Neuronal stem cell (in vitro differentiated cells): ENCODE results near the gene RARB.

ENCODE experiments used
- DNase-seq: peaks from one replicate; pipeline ENCODE4 v3.0.0-alpha.2; 2013; ENCODE audit warnings: low spot score
- H2AFZ ChIP-seq: one replicate; pipeline ENCODE4 v1.6.1; 2013; ENCODE audit warnings: mild to moderate bottlenecking, low read length, inconsistent platforms
- H2AK5ac ChIP-seq: 2 replicates; pipeline ENCODE4 v1.6.1; 2013; ENCODE audit warnings: low read depth, mild to moderate bottlenecking, inconsistent platforms, low read length, moderate library complexity, mixed read lengths
- H2BK120ac ChIP-seq: 2 replicates; pipeline ENCODE4 v1.6.1; 2013; ENCODE audit warnings: low read depth, mild to moderate bottlenecking, inconsistent platforms, low read length, moderate library complexity, mixed read lengths
- H2BK12ac ChIP-seq: one replicate; pipeline ENCODE4 v1.6.1; 2013; ENCODE audit warnings: low read length, inconsistent platforms
- H2BK15ac ChIP-seq: 2 replicates; pipeline ENCODE4 v1.6.1; 2013; ENCODE audit warnings: mild to moderate bottlenecking, low read length, inconsistent platforms, mixed read lengths
- H2BK5ac ChIP-seq: one replicate; pipeline ENCODE4 v1.6.1; 2013; ENCODE audit warnings: inconsistent platforms, mild to moderate bottlenecking, low read length, moderate library complexity
- H3K14ac ChIP-seq: one replicate; pipeline ENCODE4 v1.6.1; 2013; ENCODE audit warnings: low read length, inconsistent platforms
- H3K18ac ChIP-seq: 2 replicates; pipeline ENCODE4 v1.6.1; 2013; ENCODE audit warnings: low read length, inconsistent platforms
- H3K23ac ChIP-seq: 2 replicates; pipeline ENCODE4 v1.6.1; 2013; ENCODE audit warnings: low read depth, mild to moderate bottlenecking, mixed read lengths, low read length, inconsistent platforms; ENCODE audit not compliant: poor library complexity
- H3K27ac ChIP-seq: replicated peaks from 3 replicates; pipeline ENCODE4 v1.5.1; 2013; ENCODE audit warnings: low read length, inconsistent platforms
- H3K27me3 ChIP-seq, 3 experiments: 2 replicates each; pipeline ENCODE4 v1.6.1; 2013; ENCODE audit warnings: low read length in 3 of 3, mild to moderate bottlenecking in 2 of 3, inconsistent platforms in 1 of 3, low read depth in 1 of 3, mixed read lengths in 1 of 3, moderate library complexity in 1 of 3; ENCODE audit not compliant: control insufficient read depth in 3 of 3, insufficient read depth in 3 of 3
- H3K36me3 ChIP-seq, 2 donors: replicated peaks in 1 of 2; 2 replicates each; pipeline ENCODE4 v1.6.1; 2013; ENCODE audit warnings: low read length in 2 of 2; ENCODE audit not compliant: control insufficient read depth in 2 of 2, insufficient read depth in 2 of 2
- H3K4ac ChIP-seq: 2 replicates; pipeline ENCODE4 v1.6.1; 2013; ENCODE audit warnings: inconsistent platforms, mild to moderate bottlenecking, low read length, moderate library complexity
- H3K4me1 ChIP-seq, 2 donors: 1 replicate in 1 of 2; 2 replicates in 1 of 2; pipeline ENCODE4 v1.6.1; 2013; ENCODE audit warnings: low read length in 2 of 2, low read depth in 1 of 2; ENCODE audit not compliant: control insufficient read depth in 2 of 2, insufficient read depth in 1 of 2
- H3K4me2 ChIP-seq: one replicate; pipeline ENCODE4 v1.6.1; 2013; ENCODE audit warnings: mild to moderate bottlenecking, low read length, inconsistent platforms; ENCODE audit not compliant: insufficient read depth, poor library complexity, severe bottlenecking
- H3K4me3 ChIP-seq, 2 donors: 2 replicates each; pipeline ENCODE4 v1.5.1; 2013; ENCODE audit warnings: low read length in 2 of 2, mild to moderate bottlenecking in 2 of 2, inconsistent platforms in 1 of 2, moderate library complexity in 1 of 2
- H3K79me1 ChIP-seq: one replicate; pipeline ENCODE4 v1.6.1; 2013; ENCODE audit warnings: low read depth, mild to moderate bottlenecking, inconsistent platforms, low read length, moderate library complexity
- H3K9ac ChIP-seq: one replicate; pipeline ENCODE4 v1.6.1; 2013; ENCODE audit warnings: mild to moderate bottlenecking, low read depth, low read length, inconsistent platforms; ENCODE audit not compliant: poor library complexity
- H3K9me3 ChIP-seq, 2 donors: replicated peaks in 1 of 2; 2 replicates each; pipeline versions ENCODE3 to v1.6.1; 2013; ENCODE audit warnings: low read length in 2 of 2, mild to moderate bottlenecking in 2 of 2, inconsistent platforms in 1 of 2, low read depth in 1 of 2, mixed read lengths in 1 of 2, moderate library complexity in 1 of 2; ENCODE audit not compliant: control insufficient read depth in 2 of 2, insufficient read depth in 1 of 2
- H4K8ac ChIP-seq: one replicate; pipeline ENCODE4 v1.6.1; 2013; ENCODE audit warnings: low read depth, mild to moderate bottlenecking, inconsistent platforms, low read length, moderate library complexity
- H4K91ac ChIP-seq: one replicate; pipeline ENCODE4 v1.6.1; 2013; ENCODE audit warnings: low read length, low read depth, mild to moderate bottlenecking, inconsistent platforms; ENCODE audit not compliant: poor library complexity
- WGBS, 2 donors: extraction: QIAGEN DNeasy Blood & Tissue Kit; methylation state at CpG; one replicate each; pipeline ENCODE4 v1.1.7; 2013; ENCODE audit warnings: missing lambda C conversion rate in 2 of 2, mixed read lengths in 1 of 2; ENCODE audit not compliant: insufficient read length in 2 of 2, insufficient replicate concordance in 1 of 2; ENCODE audit errors: extremely low coverage in 2 of 2; 5-methylcytosine and 5-hydroxymethylcytosine counted together

RARB gene

DNA sequence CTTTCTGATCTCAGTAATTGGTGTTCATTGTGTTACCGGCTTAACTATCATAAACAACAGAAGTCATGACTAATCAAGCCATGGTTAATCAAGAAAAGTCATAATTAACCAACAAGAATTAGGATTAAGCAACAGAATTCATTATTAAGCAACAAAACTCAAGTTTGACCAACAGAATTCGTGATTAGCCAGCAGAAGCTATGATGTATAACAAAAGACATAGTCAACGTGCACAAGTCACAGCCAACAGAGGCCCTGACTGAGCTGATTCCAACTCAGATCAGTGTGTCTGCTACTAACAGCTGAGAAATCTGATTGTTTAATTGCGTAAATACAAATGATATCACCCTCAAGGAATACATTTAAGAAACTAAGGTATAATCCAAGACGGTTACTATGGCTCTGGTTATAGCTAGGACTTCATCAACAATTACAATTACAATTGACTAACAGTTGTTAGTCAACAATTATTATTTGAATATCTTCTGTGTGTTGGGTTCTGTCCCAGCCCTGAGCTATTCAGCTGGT lies 67.7 kb downstream of the RARB start:
- Histone ChIP-seq H2AFZ (no peak overlapping the region), H3K36me3 (no peaks in the 10 kb centered on the region), H2BK12ac (no peak overlapping the region), H2AK5ac (no peak overlapping the region), H3K23ac (no peak overlapping the region), H4K91ac (no peak overlapping the region), H3K4ac (no peak overlapping the region), H3K27ac (no peak overlapping the region), H2BK120ac (no peak overlapping the region), H2BK5ac (no peak overlapping the region), H3K27me3 (peaks cover 0 to 2% (median 0%) of the 10 kb centered on the region in 3 experiments), H4K8ac (no peak overlapping the region), H3K9me3 (peaks cover 5 to 46% of the 10 kb centered on the region in 2 donors), H2BK15ac (no peak overlapping the region), H3K9ac (no peak overlapping the region), H3K79me1 (no peaks in the 10 kb centered on the region), H3K4me1 (no peaks in the 10 kb centered on the region), H3K4me3 (no peak overlapping the region), H3K14ac (no peak overlapping the region), H3K18ac (no peak overlapping the region), H3K4me2 (no peak overlapping the region)
- no peak for DNase-seq
- WGBS, 2 donors: no CpG with 5 or more reads among the region's 5 CpGs

DNA sequence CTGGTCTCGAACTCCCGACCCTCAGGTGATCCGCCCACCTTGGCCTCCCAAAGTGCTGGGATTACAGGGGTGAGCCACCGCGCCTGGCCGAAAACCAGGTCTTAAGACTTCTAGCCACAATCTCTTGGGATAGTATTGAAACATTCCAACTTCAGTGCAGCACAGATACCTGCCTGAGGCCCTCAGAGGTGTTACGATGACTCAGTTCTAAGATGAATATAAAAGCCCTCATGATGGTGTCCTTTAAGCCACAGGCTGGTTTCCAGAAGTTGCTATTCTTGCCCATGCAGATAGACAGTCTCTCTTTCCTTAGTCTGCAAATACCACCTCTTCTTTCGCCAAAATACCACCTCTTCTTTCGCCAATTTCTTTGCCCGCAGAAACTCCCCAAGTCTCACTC lies 69.0 kb downstream of the RARB start:
- Histone ChIP-seq H2BK5ac (no peak overlapping the region), H2BK15ac (no peak overlapping the region), H3K9me3 (peaks cover 5 to 45% of the 10 kb centered on the region in 2 donors), H3K4me2 (no peak overlapping the region), H3K27me3 (peaks cover 0 to 2% (median 0%) of the 10 kb centered on the region in 3 experiments), H3K27ac (no peak overlapping the region), H3K23ac (no peak overlapping the region), H2BK120ac (no peak overlapping the region), H3K79me1 (no peaks in the 10 kb centered on the region), H2BK12ac (no peak overlapping the region), H4K91ac (no peak overlapping the region), H2AFZ (no peak overlapping the region), H3K36me3 (no peaks in the 10 kb centered on the region), H3K18ac (no peak overlapping the region), H4K8ac (no peak overlapping the region), H2AK5ac (no peak overlapping the region), H3K14ac (no peak overlapping the region), H3K4me1 (no peaks in the 10 kb centered on the region), H3K9ac (no peak overlapping the region), H3K4ac (no peak overlapping the region), H3K4me3 (no peak overlapping the region)
- DNase-seq: no peak
- 100% methylated on average over 3 of the region's 10 CpGs; no CpG with 5 or more reads in 1 of the 2 donors for WGBS, 2 donors

DNA sequence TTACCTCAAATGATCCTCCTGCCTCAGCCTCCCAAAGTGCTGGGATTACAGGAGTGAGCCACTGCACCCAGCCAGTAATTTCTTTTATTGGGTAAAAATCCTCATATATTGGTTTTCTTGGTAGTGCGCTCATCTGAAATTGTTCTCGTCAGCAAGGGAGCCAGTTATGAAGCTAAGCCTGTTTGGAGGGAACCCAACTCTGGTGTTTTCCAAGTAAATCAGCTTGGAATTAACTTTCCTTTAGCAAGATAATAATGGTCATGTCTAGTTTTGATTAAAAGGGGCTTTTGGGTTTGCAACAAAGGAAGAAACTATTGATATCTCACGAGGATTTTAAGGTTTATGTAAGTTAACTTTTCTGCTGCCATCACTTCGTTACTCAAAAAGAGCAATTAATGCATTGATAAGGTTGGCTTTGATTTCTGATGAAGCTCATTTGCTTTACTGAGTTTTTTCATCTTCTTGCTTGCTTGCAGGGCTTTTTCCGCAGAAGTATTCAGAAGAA lies 72.7 kb downstream of the RARB start:
- no CpG with 5 or more reads among the region's 5 CpGs for WGBS, 2 donors
- no peak overlapping the region for H3K27ac ChIP-seq
- H3K36me3 ChIP-seq: no peaks in the 10 kb centered on the region
- peaks cover 2 to 14% of the 10 kb centered on the region in 2 donors for H3K9me3 ChIP-seq
- no peak overlapping the region for H3K4me3 ChIP-seq
- no peak overlapping the region for H3K4me2 ChIP-seq
- H2AFZ ChIP-seq: no peak overlapping the region
- H4K91ac ChIP-seq: no peak overlapping the region
- no peak overlapping the region for H2BK5ac ChIP-seq
- H2BK12ac ChIP-seq: no peak overlapping the region
- no peak overlapping the region for H3K4ac ChIP-seq
- peaks cover 0 to 2% of the 10 kb centered on the region in 2 donors for H3K4me1 ChIP-seq
- no peaks in the 10 kb centered on the region for H3K27me3 ChIP-seq
- no peak for DNase-seq
- H3K79me1 ChIP-seq: no peaks in the 10 kb centered on the region
- no peak overlapping the region for H4K8ac ChIP-seq
- H2AK5ac ChIP-seq: no peak overlapping the region
- H3K9ac ChIP-seq: no peak overlapping the region
- H3K23ac ChIP-seq: no peak overlapping the region
- H3K18ac ChIP-seq: no peak overlapping the region
- no peak overlapping the region for H2BK15ac ChIP-seq
- H3K14ac ChIP-seq: no peak overlapping the region
- no peak overlapping the region for H2BK120ac ChIP-seq

DNA sequence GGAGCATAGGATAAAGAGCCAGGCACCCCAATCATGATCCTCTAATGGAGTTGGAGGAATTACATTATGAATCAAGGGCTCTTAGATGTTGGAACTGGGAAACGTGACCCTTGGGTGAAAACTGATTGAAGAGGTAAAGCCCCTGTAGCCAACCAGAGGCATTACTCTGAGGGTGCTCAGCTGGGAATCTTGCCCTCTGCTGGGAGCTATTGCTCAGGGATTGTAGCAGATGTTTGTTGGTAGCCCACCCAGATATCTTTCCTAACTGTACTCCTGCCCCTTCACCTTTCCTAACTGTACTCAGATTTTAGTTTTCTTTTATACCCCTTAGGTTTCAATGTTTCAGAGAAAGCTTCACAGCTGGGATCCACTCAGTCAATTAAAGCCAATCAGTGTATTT lies 74.2 kb downstream of the RARB start:
- Histone ChIP-seq H3K27ac (no peak overlapping the region), H2BK12ac (no peak overlapping the region), H4K91ac (no peak overlapping the region), H4K8ac (no peak overlapping the region), H3K36me3 (no peaks in the 10 kb centered on the region), H3K14ac (no peak overlapping the region), H3K9me3 (peaks cover 0 to 7% of the 10 kb centered on the region in 2 donors), H3K4ac (no peak overlapping the region), H2BK15ac (no peak overlapping the region), H3K79me1 (no peaks in the 10 kb centered on the region), H3K4me1 (peaks cover 0 to 2% of the 10 kb centered on the region in 2 donors), H3K4me3 (no peak overlapping the region), H3K18ac (no peak overlapping the region), H2AK5ac (no peak overlapping the region), H2BK5ac (no peak overlapping the region), H3K27me3 (no peaks in the 10 kb centered on the region), H3K23ac (no peak overlapping the region), H2BK120ac (no peak overlapping the region), H3K9ac (no peak overlapping the region), H3K4me2 (no peak overlapping the region), H2AFZ (no peak overlapping the region)
- WGBS, 2 donors: no CpG with 5 or more reads among the region's 1 CpG
- no peak for DNase-seq
